RKO (cell line): ENCODE measurements around the gene ZC3H6.
"Not testable (repeated sequence)": the region's sequence is repeated elsewhere in the genome, so short reads cannot be mapped to it uniquely, and the experiment has no call there.

Experiments
- DNase-seq: peaks from one replicate; pipeline ENCODE4 v3.0.0-alpha.2; 2016; ENCODE audit warnings: low spot score

Gene ZC3H6

GRCh38 chr2:112332123-112332696 is 56.8 kb downstream of the ZC3H6 start:
- DNase-seq, result no peak

- DNase-seq, result no peak
These were observed 60.2 kb downstream of the ZC3H6 start for GRCh38 chr2:112335600-112335999.

- no peak for DNase-seq
These were observed 64.6 kb downstream of the ZC3H6 start for GRCh38 chr2:112339986-112340385.

- DNase-seq, result no peak
These were observed 65.3 kb downstream of the ZC3H6 start for GRCh38 chr2:112340475-112341267.

GRCh38 chr2:112342067-112342550 is 66.7 kb downstream of the ZC3H6 start:
- no peak for DNase-seq

- DNase-seq, result no peak
These were observed 68.6 kb downstream of the ZC3H6 start for GRCh38 chr2:112343827-112344585.

GRCh38 chr2:112345030-112346027 is 69.9 kb downstream of the ZC3H6 start:
- DNase-seq, result no peak

- not testable (repeated sequence) for DNase-seq
These were observed 76.9 kb downstream of the ZC3H6 start for GRCh38 chr2:112352292-112352691.

- not testable (repeated sequence) for DNase-seq
These were observed 77.6 kb downstream of the ZC3H6 start for GRCh38 chr2:112352809-112353603.

GRCh38 chr2:112354335-112354734 is 78.9 kb downstream of the ZC3H6 start:
- DNase-seq, result not testable (repeated sequence)

GRCh38 chr2:112360055-112360454 is 84.7 kb downstream of the ZC3H6 start:
- DNase-seq, result not testable (repeated sequence)
